ENCODE measurements around the gene RPS6KA5. TPM values are rescaled to one million over a fixed set of nuclear protein-coding genes. Genes with fewer than 3 reads are reported as not detected.

RPS6KA5 gene
- total RNA-seq, 2 donors from 2014 or later, result 5.3 to 9.6 TPM

DNA sequence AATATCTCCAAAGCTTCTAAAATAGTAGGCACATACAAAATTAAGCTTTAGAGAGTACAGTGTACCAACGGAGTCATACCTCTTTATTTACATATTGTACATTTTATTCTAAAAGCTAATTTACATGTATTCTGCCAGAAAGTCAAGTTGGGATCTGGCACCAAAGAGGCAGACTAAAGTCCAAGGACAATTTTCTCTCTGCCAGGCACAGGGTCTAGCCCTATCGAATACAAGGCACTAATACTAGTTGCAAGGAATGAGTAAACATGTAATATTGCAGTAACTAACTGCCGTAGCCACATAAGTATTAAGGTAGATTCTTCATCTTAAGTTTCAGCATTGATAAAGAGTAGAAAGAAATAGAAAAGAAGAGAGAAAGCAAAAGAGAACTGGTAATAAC, 93.9 kb downstream of the RPS6KA5 start:
- no peak for DNase-seq (ENCODE audit: low spot score)

DNA sequence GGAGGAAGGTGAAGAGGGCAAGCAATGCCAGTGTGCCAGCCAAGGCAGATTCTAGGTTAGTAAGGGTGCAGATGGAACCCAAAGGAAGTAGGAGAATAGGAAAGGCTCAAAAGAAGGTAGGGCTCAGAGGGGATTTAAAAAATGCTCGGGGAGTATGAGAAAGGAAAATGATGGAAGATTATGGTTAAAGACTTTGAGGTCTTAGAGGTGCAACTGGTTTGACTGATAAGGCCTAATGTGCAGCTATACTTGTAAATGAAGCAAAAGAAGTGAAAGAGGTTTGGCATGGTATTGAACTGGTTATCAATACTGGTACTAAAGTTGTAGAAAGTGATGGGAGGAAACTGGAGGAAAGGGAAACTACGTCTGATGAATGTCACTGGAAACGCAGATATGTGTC, 94.7 kb downstream of the RPS6KA5 start:
- H3K27me3 ChIP-seq, result no peaks in the 10 kb centered on the region

More for the DNA sequence above, 93.9 kb downstream of the RPS6KA5 start:
- no peaks in the 10 kb centered on the region for H3K27me3 ChIP-seq
- no peak overlapping the region for H3K27ac ChIP-seq
- H3K9me3 ChIP-seq, result no peaks in the 10 kb centered on the region
- H3K36me3 ChIP-seq, result no peaks in the 10 kb centered on the region
- H3K4me1 ChIP-seq, result no peaks in the 10 kb centered on the region
- TF ChIP-seq, protein P1, sequence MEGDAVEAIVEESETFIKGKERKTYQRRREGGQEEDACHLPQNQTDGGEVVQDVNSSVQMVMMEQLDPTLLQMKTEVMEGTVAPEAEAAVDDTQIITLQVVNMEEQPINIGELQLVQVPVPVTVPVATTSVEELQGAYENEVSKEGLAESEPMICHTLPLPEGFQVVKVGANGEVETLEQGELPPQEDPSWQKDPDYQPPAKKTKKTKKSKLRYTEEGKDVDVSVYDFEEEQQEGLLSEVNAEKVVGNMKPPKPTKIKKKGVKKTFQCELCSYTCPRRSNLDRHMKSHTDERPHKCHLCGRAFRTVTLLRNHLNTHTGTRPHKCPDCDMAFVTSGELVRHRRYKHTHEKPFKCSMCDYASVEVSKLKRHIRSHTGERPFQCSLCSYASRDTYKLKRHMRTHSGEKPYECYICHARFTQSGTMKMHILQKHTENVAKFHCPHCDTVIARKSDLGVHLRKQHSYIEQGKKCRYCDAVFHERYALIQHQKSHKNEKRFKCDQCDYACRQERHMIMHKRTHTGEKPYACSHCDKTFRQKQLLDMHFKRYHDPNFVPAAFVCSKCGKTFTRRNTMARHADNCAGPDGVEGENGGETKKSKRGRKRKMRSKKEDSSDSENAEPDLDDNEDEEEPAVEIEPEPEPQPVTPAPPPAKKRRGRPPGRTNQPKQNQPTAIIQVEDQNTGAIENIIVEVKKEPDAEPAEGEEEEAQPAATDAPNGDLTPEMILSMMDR (IDR thresholded peaks at IDR 0.05), result no peak
- H3K4me3 ChIP-seq, result no peak overlapping the region

DNA sequence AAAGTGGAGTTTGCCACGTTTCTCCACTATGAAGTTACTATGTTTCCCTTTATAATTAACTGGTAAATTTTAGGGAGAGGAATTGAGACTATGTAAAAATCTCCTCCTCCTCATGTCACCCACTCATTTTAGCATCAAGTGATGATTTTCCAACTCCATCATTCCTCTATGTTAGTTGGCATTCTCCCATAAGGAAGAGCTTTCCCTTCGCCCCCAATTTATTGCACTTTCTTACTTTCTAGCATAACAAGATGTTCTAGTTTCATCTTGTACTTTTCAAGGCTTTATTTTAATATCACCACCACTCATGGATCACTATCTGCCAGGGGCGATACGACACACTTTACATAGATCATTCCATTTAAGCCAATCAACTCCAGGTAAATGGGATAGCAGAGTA, 97.1 kb downstream of the RPS6KA5 start:
- no peaks in the 10 kb centered on the region for H3K36me3 ChIP-seq
- no peak overlapping the region for H3K4me3 ChIP-seq
- DNase-seq (ENCODE audit: low spot score), result no peak
- H3K4me1 ChIP-seq, result no peaks in the 10 kb centered on the region
- H3K9me3 ChIP-seq, result no peaks in the 10 kb centered on the region
- no peak overlapping the region for H3K27ac ChIP-seq
- TF ChIP-seq, protein P1 (IDR thresholded peaks at IDR 0.05), result no peak
- H3K27me3 ChIP-seq, result no peaks in the 10 kb centered on the region

More for the DNA sequence above, 94.7 kb downstream of the RPS6KA5 start:
- H3K36me3 ChIP-seq, result no peaks in the 10 kb centered on the region
- H3K27ac ChIP-seq, result no peak overlapping the region
- H3K4me1 ChIP-seq, result no peaks in the 10 kb centered on the region
- no peaks in the 10 kb centered on the region for H3K9me3 ChIP-seq
- TF ChIP-seq, protein P1 (IDR thresholded peaks at IDR 0.05), result no peak
- no peak for DNase-seq (ENCODE audit: low spot score)
- H3K4me3 ChIP-seq, result no peak overlapping the region

DNA sequence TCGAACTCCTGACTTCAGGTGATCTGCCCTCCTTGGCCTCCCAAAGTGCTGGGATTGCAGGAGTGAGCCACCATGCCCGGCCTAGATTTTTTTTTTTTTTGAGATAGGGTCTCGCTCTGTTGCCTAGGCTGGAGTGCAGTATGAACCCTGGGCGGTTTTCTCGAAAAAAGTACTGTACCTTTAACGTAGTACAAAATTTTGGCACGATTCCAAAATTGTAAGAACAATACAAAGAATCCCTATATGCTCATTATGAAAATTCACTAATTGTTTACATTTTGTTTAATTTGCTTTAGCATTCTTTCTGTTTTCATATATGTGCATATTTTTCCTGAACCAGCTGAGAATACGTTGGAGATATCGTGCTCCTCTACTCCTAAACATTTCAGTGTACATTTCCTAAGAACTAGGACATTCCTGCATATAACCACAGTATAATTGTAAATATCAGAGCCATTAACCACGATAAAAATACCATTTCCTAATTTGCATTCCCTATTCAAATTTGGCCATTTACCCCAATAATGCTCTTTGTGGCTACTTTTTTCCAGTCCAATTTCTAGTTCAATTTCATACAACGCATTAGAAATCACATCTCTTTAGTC, 97.8 kb downstream of the RPS6KA5 start:
- DNase-seq (ENCODE audit: low spot score), result no peak
- Histone ChIP-seq H3K4me3 (no peak overlapping the region), H3K4me1 (no peaks in the 10 kb centered on the region), H3K36me3 (no peaks in the 10 kb centered on the region), H3K27ac (no peak overlapping the region), H3K9me3 (peaks cover 0 to under 1% of the 10 kb centered on the region in 2 donors), H3K27me3 (no peaks in the 10 kb centered on the region)
- TF ChIP-seq, protein P1 (IDR thresholded peaks at IDR 0.05), result no peak

DNA sequence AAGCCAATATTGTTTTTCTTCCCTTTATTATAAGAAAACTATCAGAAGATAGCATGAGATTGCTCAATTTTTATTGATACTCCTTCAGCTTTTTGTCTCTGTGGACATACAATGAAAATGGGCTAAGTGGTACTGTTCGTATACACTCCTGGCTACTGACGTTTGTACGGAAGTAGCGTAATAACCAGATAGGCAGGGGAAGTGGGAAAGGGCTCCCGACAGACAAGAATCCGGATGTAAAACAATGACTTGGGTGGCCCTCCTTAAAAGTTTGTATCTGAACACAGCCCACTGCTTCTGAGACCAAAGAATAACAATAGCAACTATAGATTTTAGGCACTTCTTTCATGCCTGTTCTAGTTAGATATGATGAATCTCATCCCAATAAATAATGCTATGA, 99.6 kb downstream of the RPS6KA5 start:
- H3K9me3 ChIP-seq, result peaks cover 0 to 17% of the 10 kb centered on the region in 2 donors
- TF ChIP-seq, protein P1 (IDR thresholded peaks at IDR 0.05), result no peak
- no peak overlapping the region for H3K27ac ChIP-seq
- no peak for DNase-seq (ENCODE audit: low spot score)
- H3K36me3 ChIP-seq, result no peaks in the 10 kb centered on the region
- no peaks in the 10 kb centered on the region for H3K27me3 ChIP-seq
- no peaks in the 10 kb centered on the region for H3K4me1 ChIP-seq
- no peak overlapping the region for H3K4me3 ChIP-seq

DNA sequence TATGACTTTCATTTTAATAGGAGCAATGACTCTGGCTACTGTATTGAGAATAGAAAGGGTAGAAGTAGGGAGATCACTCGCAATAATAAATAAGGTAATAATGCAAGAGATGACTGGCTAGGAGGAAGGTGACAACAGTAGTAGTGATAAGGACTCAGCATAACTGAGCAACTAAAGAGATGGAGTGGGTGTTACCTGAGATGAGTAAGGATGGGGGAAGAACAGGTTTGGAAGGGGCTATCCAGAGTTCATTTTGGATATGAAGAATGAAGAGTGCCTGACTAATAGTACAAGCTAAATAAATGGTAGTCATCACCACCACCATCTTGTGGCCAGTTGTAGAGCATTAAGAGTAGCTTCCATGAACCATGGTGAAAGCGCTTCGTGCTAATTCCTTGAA, 101.1 kb downstream of the RPS6KA5 start:
- no peak for DNase-seq (ENCODE audit: low spot score)
- H3K27ac ChIP-seq, result no peak overlapping the region
- no peaks in the 10 kb centered on the region for H3K36me3 ChIP-seq
- TF ChIP-seq, protein P1 (IDR thresholded peaks at IDR 0.05), result no peak
- H3K4me3 ChIP-seq, result no peak overlapping the region
- no peaks in the 10 kb centered on the region for H3K4me1 ChIP-seq
- peaks cover 0 to 32% of the 10 kb centered on the region in 2 donors for H3K9me3 ChIP-seq
- no peaks in the 10 kb centered on the region for H3K27me3 ChIP-seq
